OCI-LY3 (cell line): ENCODE measurements around the gene RPS6KC1.

Experiments used
- EZH2phosphoT487 ChIP-seq: fragments of 200-600 bp; shearing (Covaris generic); IDR thresholded peaks from 2 replicates; pipeline ENCODE4 v1.6.1; 2018; ENCODE audit warnings: antibody characterized with exemption, mixed run types, low read depth
- TF ChIP-seq, protein P1 (sequence below): fragments of 200-600, 300-600 bp; sonication (generic); IDR thresholded peaks from 2 replicates; pipeline ENCODE4 v1.5.1; 2014; ENCODE audit warnings: antibody characterized with exemption, low read length, low read depth

DNA sequence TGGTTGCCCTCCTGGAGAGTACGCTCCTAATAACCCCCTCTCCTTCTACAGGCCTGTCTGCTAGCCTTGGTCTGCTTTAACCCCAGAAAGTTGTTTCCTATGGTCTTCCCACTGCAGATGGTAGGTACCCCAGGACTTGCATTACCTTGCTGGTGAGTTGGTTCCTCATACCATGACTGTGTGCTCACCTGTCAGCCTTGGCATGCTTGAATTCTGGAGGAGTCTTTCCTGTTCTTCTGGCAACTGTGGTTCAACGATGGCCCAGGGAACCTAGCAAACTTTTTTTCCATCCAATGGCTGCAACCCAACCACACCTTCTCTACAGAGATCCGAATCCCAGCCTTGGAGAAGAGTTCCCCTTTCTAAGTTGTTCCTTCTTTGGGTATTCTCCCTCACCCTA is 36.9 kb downstream of the RPS6KC1 start:
- TF ChIP-seq, protein P1, sequence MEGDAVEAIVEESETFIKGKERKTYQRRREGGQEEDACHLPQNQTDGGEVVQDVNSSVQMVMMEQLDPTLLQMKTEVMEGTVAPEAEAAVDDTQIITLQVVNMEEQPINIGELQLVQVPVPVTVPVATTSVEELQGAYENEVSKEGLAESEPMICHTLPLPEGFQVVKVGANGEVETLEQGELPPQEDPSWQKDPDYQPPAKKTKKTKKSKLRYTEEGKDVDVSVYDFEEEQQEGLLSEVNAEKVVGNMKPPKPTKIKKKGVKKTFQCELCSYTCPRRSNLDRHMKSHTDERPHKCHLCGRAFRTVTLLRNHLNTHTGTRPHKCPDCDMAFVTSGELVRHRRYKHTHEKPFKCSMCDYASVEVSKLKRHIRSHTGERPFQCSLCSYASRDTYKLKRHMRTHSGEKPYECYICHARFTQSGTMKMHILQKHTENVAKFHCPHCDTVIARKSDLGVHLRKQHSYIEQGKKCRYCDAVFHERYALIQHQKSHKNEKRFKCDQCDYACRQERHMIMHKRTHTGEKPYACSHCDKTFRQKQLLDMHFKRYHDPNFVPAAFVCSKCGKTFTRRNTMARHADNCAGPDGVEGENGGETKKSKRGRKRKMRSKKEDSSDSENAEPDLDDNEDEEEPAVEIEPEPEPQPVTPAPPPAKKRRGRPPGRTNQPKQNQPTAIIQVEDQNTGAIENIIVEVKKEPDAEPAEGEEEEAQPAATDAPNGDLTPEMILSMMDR = no peak
- no peak for TF ChIP-seq EZH2phosphoT487
